Breast epithelium (tissue), 4 donors: Measurements from ENCODE around the gene TRPM5. TPM values are rescaled to one million over a fixed set of nuclear protein-coding genes. Genes with fewer than 3 reads are reported as not detected.
"Not testable (repeated sequence)": the region's sequence is repeated elsewhere in the genome, so short reads cannot be mapped to it uniquely, and the experiment has no call there.

ENCODE experiments used
- DNase-seq, 2 donors: peaks; one replicate each; pipeline ENCODE4 v3.0.0-alpha.2; 2019; ENCODE audit warnings: low spot score in 2 of 2
- H3K27ac ChIP-seq, 2 donors: fragments of 200-600 bp; sonication (generic) in 1 of 2; one replicate each; pipeline ENCODE4 v1.5.1; 2016 to 2019; ENCODE audit warnings: mild to moderate bottlenecking in 1 of 2
- H3K27me3 ChIP-seq, 2 donors: fragments of 200-600 bp; sonication (generic) in 1 of 2; one replicate each; pipeline versions ENCODE4 v1.5.1 to v1.6.0; 2017 to 2019; ENCODE audit warnings: control low read depth in 1 of 2, mild to moderate bottlenecking in 1 of 2
- H3K36me3 ChIP-seq: fragments of 200-600 bp; one replicate; pipeline ENCODE4 v1.5.1; 2019
- H3K4me1 ChIP-seq, 2 donors: fragments of 200-600 bp; sonication (generic); one replicate each; pipeline ENCODE4 v1.5.1; 2016 to 2019; ENCODE audit warnings: control low read depth in 1 of 2
- H3K4me3 ChIP-seq, 3 donors: fragments of 200-600 bp; sonication (generic); 1 replicate in 2 of 3; 2 replicates in 1 of 3; pipeline ENCODE4 v1.5.1; 2016 to 2019; ENCODE audit warnings: mild to moderate bottlenecking in 3 of 3, moderate library complexity in 2 of 3
- H3K9me3 ChIP-seq, 2 donors: fragments of 200-600 bp; sonication (generic) in 1 of 2; one replicate each; pipeline ENCODE4 v1.5.1; 2016 to 2019; ENCODE audit warnings: control low read depth in 1 of 2
- POLR2A ChIP-seq: fragments of 450-650 bp; IDR thresholded peaks from one replicate; pipeline ENCODE4 v1.6.1; 2016; ENCODE audit warnings: antibody characterized with exemption, mild to moderate bottlenecking, moderate library complexity
- POLR2AphosphoS5 ChIP-seq, 3 donors: sonication (generic); formaldehyde crosslinking; IDR thresholded peaks; one replicate each; pipeline ENCODE4 v1.6.1; 2017; ENCODE audit warnings: antibody characterized with exemption in 3 of 3
- intact Hi-C: fragments of 100-400 bp; cut with DNase I; formaldehyde crosslinking; loops from one replicate; pipeline ENCODE4 v1.15.1; 2023; ENCODE audit warnings: low total_unique reads
- total RNA-seq, 3 donors: library from RNA; depleted of rRNA; stranded (reverse); fragments of >200 nt; gene quantifications; one replicate each; pipeline ENCODE4 v1.1.0, GENCODE V29; 2016
- TF ChIP-seq, protein P1 (sequence below), 3 donors: fragments of 450-650 bp; IDR thresholded peaks; one replicate each; pipeline ENCODE4 v1.5.1; 2016 to 2017; ENCODE audit warnings: antibody characterized with exemption in 3 of 3, mild to moderate bottlenecking in 3 of 3, moderate library complexity in 3 of 3

Gene TRPM5
- total RNA-seq, 3 donors from 2014 or later = not detected

- intact Hi-C loops = no loop called here
- Histone ChIP-seq H3K36me3 (no peaks in the 10 kb centered on the region), H3K9me3 (peaks cover 9 to 30% of the 10 kb centered on the region in 2 donors), H3K4me3 (no peak overlapping the region), H3K4me1 (no peaks in the 10 kb centered on the region), H3K27me3 (peaks cover 0 to 4% of the 10 kb centered on the region in 2 donors), H3K27ac (no peak overlapping the region)
- no peak for DNase-seq
- TF ChIP-seq POLR2AphosphoS5 (IDR thresholded peaks at IDR 0.05) (no peak), POLR2A (no peak)
- TF ChIP-seq, protein P1, sequence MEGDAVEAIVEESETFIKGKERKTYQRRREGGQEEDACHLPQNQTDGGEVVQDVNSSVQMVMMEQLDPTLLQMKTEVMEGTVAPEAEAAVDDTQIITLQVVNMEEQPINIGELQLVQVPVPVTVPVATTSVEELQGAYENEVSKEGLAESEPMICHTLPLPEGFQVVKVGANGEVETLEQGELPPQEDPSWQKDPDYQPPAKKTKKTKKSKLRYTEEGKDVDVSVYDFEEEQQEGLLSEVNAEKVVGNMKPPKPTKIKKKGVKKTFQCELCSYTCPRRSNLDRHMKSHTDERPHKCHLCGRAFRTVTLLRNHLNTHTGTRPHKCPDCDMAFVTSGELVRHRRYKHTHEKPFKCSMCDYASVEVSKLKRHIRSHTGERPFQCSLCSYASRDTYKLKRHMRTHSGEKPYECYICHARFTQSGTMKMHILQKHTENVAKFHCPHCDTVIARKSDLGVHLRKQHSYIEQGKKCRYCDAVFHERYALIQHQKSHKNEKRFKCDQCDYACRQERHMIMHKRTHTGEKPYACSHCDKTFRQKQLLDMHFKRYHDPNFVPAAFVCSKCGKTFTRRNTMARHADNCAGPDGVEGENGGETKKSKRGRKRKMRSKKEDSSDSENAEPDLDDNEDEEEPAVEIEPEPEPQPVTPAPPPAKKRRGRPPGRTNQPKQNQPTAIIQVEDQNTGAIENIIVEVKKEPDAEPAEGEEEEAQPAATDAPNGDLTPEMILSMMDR (IDR thresholded peaks at IDR 0.05) = no peak
Observed at GRCh38 chr11:2482745-2483144, 38.4 kb upstream of the TRPM5 start.

DNA sequence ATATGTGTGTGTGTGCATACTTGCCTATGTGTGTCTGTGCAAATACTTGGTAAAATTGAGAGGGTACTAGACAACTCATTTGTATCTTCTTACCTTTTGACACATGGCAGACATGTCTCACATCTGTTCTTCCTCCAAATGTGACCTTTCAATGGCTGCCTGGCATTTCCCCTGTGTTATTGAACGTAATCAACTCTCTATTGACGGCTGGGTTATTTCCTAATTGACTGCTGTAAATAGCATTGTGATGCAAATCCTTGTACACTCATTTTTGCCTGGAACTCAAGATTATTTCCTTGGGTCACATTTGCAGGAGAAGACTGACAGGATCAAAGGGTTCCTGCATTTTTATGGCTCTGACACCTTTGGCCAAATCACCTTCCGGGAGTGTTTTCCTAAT is 37.9 kb upstream of the TRPM5 start:
- no peak overlapping the region for H3K27ac ChIP-seq

DNA sequence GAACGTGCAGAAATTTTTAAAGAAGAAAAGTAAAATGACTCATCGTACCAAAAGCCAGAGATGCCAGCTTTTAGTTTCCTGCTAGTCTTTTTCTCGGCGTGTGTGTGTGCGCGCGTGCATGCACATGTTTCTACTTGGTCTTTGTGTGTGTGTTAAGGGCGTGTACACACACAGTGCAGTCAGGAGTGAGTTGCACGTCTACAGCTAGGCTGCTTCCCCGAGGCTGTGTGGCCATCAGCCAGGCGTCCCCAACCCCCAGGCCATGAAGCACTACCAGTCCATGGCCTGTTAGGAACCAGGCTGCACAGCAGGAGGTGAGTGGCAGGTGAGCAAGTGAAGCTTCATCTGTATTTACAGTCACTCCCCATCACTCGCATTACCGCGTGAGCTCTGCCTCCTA is 36.9 kb upstream of the TRPM5 start:
- no peak for DNase-seq
- Histone ChIP-seq H3K4me3 (no peak overlapping the region), H3K27me3 (peaks cover 0 to 4% of the 10 kb centered on the region in 2 donors), H3K27ac (no peak overlapping the region), H3K9me3 (peaks cover 9 to 17% of the 10 kb centered on the region in 2 donors), H3K36me3 (no peaks in the 10 kb centered on the region), H3K4me1 (no peaks in the 10 kb centered on the region)
- intact Hi-C loops = no loop called here
- TF ChIP-seq POLR2AphosphoS5 (IDR thresholded peaks at IDR 0.05) (no peak), POLR2A (no peak)
- TF ChIP-seq, protein P1 (IDR thresholded peaks at IDR 0.05) = no peak

More for the DNA sequence above, 37.9 kb upstream of the TRPM5 start:
- H3K4me3 ChIP-seq = no peak overlapping the region
- TF ChIP-seq POLR2A = no peak
- TF ChIP-seq, protein P1 (IDR thresholded peaks at IDR 0.05) = no peak
- TF ChIP-seq POLR2AphosphoS5 (IDR thresholded peaks at IDR 0.05) = no peak
- DNase-seq = no peak
- intact Hi-C loops = no loop called here
- no peaks in the 10 kb centered on the region for H3K36me3 ChIP-seq
- H3K4me1 ChIP-seq = no peaks in the 10 kb centered on the region
- H3K27me3 ChIP-seq = peaks cover 0 to 4% of the 10 kb centered on the region in 2 donors
- peaks cover 9 to 24% of the 10 kb centered on the region in 2 donors for H3K9me3 ChIP-seq

DNA sequence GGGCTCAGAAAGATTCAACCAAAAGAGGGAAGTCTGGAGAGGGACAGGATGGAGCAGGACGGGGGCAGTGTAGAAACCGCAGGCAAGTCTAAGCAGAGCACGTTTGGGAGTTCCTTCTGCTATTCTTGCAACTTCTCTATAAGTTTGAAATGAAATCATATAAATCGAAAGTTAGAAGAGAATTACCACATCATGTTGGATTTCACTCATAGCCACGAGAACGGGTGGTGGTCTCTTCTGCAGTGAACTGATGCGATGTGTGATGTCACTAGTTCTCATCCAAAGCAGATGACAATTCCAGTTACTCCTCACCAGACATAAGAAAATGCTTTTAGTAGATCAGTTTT is 36.5 kb upstream of the TRPM5 start:
- no peaks in the 10 kb centered on the region for H3K4me1 ChIP-seq
- no peak for DNase-seq
- no peaks in the 10 kb centered on the region for H3K36me3 ChIP-seq
- TF ChIP-seq POLR2A = no peak
- TF ChIP-seq, protein P1 (IDR thresholded peaks at IDR 0.05) = no peak
- TF ChIP-seq POLR2AphosphoS5 (IDR thresholded peaks at IDR 0.05) = no peak
- H3K27ac ChIP-seq = no peak overlapping the region
- intact Hi-C loops = no loop called here
- H3K27me3 ChIP-seq = peaks cover 0 to 4% of the 10 kb centered on the region in 2 donors
- peaks cover 9 to 17% of the 10 kb centered on the region in 2 donors for H3K9me3 ChIP-seq
- no peak overlapping the region for H3K4me3 ChIP-seq

DNA sequence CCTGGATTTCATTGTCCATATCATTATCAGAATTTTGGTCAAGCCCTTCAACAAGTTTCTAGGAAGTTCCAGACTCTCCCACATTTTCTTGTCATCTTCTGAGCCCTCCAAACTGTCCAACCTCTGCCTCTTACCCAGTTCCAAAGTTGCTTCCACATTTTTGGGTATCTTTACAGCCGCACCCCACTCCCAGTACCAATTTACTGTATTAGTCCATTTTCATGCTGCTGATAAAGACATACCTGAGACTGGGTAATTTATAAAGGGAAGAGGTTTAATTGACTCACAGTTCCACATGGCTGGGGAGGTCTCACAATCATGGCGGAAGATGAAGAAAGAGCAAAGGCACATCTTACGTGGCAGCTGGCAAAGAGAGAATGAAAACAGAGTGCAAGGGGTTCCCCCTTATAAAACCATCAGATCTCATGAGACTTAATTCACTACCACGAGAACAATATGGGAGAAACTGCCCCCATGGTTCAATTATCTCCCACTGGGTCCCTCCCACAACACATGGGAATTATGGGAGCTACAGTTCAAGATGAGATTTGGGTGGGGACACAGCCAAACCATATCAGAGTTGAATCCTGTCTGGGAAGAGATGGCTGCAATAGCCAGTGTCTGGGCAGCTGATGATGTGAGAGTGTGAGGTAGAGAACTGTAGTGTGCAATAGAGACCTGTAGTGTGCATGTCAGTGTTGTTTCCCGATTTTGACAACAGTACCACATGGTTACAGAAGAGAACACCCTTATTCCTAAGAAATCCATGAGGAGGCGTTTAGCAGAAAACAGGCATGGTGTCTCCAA is 36.0 kb upstream of the TRPM5 start:
- intact Hi-C loops, DNase-seq, H3K27me3 ChIP-seq, H3K36me3 ChIP-seq, H3K27ac ChIP-seq, H3K4me1 ChIP-seq, H3K4me3 ChIP-seq: not testable (repeated sequence)
- H3K9me3 ChIP-seq = peaks cover 9 to 17% of the 10 kb centered on the region in 2 donors
